ENCODE results near the gene MRNIP.

Gene MRNIP

GRCh38 chr5:179819296-179820126 is 39.1 kb downstream of the MRNIP start:
- DNase-seq = peak; percentile 82 to 87

DNA sequence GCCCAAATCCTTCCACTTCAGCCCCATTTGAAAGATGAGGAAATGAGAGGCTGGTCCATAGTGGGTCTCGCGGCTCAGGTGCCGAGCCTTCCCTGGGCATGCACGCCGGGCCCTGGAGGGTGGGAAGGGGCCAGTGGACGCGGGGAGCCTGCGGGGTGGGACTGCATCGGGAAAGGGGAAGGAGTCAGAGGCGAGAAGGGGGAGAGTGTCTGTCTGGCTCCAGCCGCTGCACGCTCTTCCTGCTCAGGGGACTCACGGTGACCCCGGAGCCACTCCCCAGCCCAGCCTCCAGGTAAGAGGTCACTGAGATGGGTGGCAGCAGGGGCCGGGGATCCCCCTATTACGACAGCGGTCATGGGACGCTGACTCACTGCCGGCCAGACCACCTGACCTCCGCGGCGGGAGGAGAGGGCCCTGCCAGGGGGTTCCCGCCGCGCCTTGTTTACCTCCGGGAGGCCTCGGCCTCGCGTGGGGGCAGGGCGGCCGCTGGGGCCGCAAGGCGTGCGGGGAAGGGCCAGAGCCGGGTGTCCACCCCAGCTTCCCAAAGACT is 39.8 kb downstream of the MRNIP start:
- peak; percentile 67 to 85 for DNase-seq

- no peak for DNase-seq
Measured at GRCh38 chr5:179817890-179818745, 40.5 kb downstream of the MRNIP start.

DNA sequence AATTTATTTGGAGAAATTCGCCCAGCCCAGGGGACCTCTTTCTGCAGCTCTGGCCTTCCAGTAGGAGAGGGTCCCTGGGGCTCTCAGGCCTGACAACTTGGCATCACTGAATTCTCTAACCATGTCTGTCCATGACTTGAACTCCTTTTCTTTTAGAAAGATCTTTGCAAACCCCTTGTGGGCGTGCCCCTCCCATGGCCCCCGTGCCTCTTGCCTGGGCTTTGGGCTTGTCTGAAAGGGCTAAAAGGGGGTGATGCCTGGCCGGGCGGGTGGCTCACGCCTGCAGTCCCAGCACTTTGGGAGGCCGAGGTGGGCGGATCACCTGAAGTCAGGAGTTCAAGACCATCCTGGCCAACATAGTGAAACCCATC is 41.2 kb downstream of the MRNIP start:
- no peak for DNase-seq

- DNase-seq = no peak
Measured at GRCh38 chr5:179816796-179817469, 41.7 kb downstream of the MRNIP start.

- no peak for DNase-seq
Measured at GRCh38 chr5:179816401-179816795, 42.2 kb downstream of the MRNIP start.

DNA sequence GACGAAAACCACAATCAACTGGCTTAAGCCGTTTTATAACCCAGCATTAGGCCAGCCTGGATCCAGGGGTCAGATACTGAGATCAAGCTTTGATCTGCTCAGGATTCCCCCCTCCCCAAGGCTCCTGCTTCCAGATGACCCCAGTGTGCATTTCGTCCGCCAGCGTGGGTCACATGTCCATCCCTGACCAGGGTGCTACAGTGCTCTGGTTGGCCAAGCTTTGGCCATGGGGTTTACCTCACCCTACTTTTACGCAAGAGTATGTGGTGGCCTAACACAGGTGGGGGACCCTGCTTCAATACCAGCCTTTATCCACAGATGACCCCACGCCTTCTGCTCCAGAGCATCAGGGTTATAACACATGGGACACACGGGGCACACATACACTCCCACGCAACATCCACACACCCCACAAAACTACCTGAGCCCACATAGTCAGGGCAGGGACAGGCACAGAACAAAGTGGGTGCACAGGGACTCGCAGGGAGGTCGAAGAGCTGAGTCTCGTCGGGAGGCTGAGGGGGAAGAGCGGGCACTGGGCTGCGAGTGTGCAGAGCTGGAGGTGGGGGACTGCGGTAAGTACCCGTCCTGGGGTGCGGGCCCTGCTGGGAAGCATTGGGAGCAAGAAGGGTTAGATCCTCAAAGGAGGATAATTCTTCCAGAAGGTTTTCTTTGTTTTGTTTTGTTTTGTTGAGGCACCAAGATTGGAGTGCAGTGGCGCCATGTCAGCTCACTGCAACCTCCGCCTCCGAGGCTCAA is 42.9 kb downstream of the MRNIP start:
- DNase-seq = no peak

- DNase-seq = no peak
Measured at GRCh38 chr5:179814090-179814489, 44.5 kb downstream of the MRNIP start.

DNA sequence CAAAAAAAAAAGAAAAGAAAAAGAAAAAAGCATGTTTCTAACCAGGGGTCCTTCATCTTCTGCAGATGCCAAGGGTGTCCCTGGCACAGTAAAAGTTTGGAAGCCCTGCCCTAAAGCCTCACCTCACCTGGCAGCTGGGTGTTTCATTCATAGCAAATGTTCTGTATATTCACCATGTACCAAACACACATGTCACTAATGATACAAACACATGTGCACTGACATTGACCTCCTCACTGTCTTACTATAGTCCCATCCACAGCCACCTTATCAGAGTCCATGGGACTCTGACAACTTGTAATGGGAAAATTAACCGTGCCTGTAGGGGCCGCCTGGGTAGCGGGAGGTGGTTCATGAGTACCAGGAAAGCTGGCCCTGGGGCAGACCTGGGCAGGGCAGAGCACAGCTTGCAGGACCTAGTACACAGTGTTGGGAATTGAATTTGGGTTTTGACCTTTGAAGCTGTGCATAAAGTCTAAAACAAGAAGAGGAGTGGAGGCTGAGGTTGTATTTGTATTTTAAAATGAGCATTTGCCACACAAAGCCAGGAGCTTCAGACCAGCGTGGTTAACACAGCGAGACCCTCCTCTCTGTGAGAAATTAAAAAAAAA is 45.5 kb downstream of the MRNIP start:
- no peak for DNase-seq

DNA sequence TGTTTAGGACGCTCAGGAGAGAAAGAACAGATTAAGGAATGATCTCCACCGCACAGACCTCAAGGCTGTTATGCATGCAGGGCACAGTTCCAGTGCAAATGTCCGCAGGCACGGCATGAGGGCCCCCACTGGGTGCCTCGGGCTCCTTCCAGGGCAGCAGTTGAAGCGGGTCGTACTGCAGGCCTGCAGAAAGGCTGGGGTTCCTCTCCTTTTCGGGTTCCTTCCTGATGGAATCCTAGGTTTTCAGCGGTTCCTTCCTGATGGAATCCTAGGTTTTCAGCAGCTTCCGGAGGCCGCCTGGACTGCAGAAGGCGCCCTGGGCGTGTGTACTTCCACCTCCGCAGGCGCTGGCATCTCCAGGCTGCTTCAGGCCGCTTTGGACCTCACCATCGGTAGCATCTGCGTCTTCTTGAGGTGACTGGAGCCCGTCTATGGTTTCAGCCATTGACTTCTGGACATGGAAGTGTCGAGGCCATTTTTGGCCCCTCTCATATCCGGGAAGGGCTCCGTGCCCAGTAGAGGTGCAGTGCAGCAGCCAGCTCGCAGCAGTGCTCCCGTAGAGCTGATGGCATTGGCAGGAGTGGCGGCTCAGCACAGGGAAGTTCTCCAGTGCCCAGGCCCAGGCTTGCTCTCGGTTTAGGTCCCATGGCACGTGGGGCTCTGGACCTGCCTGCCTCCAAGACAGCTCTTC is 46.3 kb downstream of the MRNIP start:
- no peak for DNase-seq

- DNase-seq = peak; percentile 25 to 62
Measured at GRCh38 chr5:179806250-179807048, 52.2 kb downstream of the MRNIP start, which contains the start of gene MGAT4B. Gene MGAT4B (minus strand): TSS chr5:179806866. CDS start chr5:179806583, 283 bp downstream.

GRCh38 chr5:179805529-179806249 is 52.9 kb downstream of the MRNIP start:
- DNase-seq = no peak

- no peak for DNase-seq
Measured at GRCh38 chr5:179805070-179805528, 53.5 kb downstream of the MRNIP start.

- DNase-seq = no peak
Measured at GRCh38 chr5:179804555-179804947, 54.1 kb downstream of the MRNIP start.

GRCh38 chr5:179803651-179804554 is 54.7 kb downstream of the MRNIP start:
- no peak for DNase-seq

DNA sequence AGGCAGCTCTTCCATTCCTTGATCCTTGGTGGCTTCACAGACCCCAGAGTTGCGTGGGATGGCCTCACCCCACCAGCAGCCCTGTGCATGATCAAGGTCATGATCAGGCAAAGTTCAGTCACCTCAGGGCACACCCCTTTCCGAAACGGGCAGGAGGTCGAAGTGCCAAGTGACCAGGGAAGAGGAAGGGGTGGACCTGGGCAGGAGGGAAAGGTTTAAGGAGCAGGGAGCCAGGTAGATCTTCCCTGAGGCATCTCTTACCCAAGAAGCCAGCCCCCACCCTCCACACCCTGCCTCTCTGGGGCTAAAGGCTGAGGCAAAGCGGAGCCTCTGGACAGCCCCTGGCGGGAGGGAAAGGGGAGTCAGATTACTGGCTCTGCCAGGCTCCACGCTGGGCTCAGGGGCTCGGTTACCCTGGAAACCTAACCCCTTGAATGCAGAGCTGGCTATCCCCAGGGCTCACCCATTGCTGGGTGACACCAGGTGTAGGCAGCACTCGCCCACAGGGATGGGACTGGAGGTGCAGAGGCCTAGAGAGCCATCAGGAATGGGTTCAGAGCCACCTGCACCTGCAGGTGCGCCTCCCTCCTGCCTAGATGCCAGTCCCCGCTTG is 55.6 kb downstream of the MRNIP start:
- DNase-seq = no peak

DNA sequence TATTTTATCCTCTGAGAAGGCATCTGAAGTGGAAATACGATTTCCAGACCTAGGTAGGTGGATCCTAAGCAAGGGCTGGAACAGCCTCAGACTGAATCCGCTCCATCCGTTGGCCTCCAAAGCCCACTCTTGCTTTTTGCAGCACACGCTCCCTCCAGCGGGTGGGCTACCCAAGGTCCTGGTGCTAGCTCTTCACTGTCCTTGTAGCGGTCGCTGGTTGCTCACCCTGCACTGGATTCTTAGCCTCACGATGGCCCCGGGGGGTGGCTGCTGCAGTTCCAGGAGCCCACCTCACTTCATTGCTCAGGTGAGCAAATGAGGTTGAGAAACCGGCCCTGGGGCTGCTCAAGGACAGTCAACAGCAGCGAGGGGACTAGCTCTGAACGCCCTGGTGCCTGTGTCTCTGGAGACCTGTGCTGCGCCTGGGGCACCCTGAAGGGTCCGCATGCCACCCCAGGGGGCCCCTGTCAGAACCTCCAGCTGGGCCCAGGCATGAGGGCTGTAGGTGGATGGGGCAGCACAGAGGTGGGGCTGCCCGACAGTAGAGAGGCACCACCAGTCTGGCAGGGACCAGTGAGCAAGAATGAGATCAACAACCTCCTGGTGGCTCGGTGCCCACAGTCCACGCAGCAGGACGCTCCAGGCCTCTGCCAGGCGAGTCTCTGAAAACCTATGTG is 56.3 kb downstream of the MRNIP start:
- DNase-seq = no peak

All from SHP77 (cell line).